H1 (cell line): Measurements from ENCODE around the gene BCL11A. TPM values are rescaled to one million over a fixed set of nuclear protein-coding genes. Genes with fewer than 3 reads are reported as not detected.

Experiments used
- CTCF ChIA-PET: fragments of 300-600 bp; sonication (Branson Sonifier 250); formaldehyde crosslinking; loops from one replicate; lab custom pipeline; 2021; ENCODE audit not compliant: partially characterized antibody; lab: Charles Lee
- POLR2A ChIA-PET: fragments of 300-600 bp; sonication (Branson Sonifier 250); formaldehyde crosslinking; loops from one replicate; lab custom pipeline; 2021; ENCODE audit warnings: inconsistent platforms; ENCODE audit not compliant: partially characterized antibody; lab: Charles Lee
- DNase-seq, 2 experiments: peaks; one replicate each; pipeline versions ENCODE4 v3.0.0 to v3.0.0-alpha.2; 2010 to 2022; ENCODE audit warnings: low spot score in 2 of 2, low read depth in 1 of 2, mixed read lengths in 1 of 2
- FAIRE-seq: peaks from 2 replicates; lab custom pipeline; 2011; peaks lifted over from hg19 to GRCh38; lab: Jason Lieb, UNC
- H2AFZ ChIP-seq: 2 replicates; pipeline ENCODE4 v1.8.1; 2012; ENCODE audit warnings: low read length, inconsistent platforms
- H2AK5ac ChIP-seq: 2 replicates; pipeline ENCODE4 v1.6.1; 2013; ENCODE audit warnings: low read depth, low read length
- H2BK120ac ChIP-seq: replicated peaks from 2 replicates; pipeline ENCODE3; 2013; ENCODE audit warnings: low read depth, low read length, inconsistent platforms
- H2BK12ac ChIP-seq: 2 replicates; pipeline ENCODE4 v1.6.1; 2013; ENCODE audit warnings: low read depth, low read length
- H2BK15ac ChIP-seq: 2 replicates; pipeline ENCODE4 v1.6.1; 2013; ENCODE audit warnings: low read length
- H2BK20ac ChIP-seq: 2 replicates; pipeline ENCODE4 v1.6.1; 2013; ENCODE audit warnings: low read length
- H2BK5ac ChIP-seq: 2 replicates; pipeline ENCODE4 v1.6.1; 2013; ENCODE audit warnings: low read depth, low read length
- H3K14ac ChIP-seq: 2 replicates; pipeline ENCODE4 v1.6.1; 2013; ENCODE audit warnings: inconsistent platforms; ENCODE audit not compliant: insufficient read length
- H3K18ac ChIP-seq: 2 replicates; pipeline ENCODE4 v1.6.1; 2013; ENCODE audit warnings: low read length; ENCODE audit errors: extremely low read depth
- H3K23ac ChIP-seq: 2 replicates; pipeline ENCODE4 v1.6.1; 2013; ENCODE audit warnings: inconsistent platforms; ENCODE audit not compliant: insufficient read length
- H3K23me2 ChIP-seq: 2 replicates; pipeline ENCODE4 v1.6.1; 2013; ENCODE audit warnings: low read depth, low read length
- H3K27ac ChIP-seq: 2 replicates; pipeline ENCODE4 v1.6.1; 2011; ENCODE audit warnings: low read depth, low read length, inconsistent platforms
- H3K27me3 ChIP-seq, 4 experiments: replicated peaks in 1 of 4; 1 replicate in 1 of 4; 2 replicates in 3 of 4; pipeline versions ENCODE4 v1.6.1 to v1.8.1; 2011 to 2013; ENCODE audit warnings: low read length in 3 of 4, mild to moderate bottlenecking in 3 of 4, inconsistent platforms in 2 of 4, mixed read lengths in 2 of 4, moderate library complexity in 1 of 4; ENCODE audit not compliant: control insufficient read depth in 3 of 4, insufficient read depth in 3 of 4; ENCODE audit errors: extremely low read depth in 1 of 4
- H3K36me3 ChIP-seq, 4 experiments: 2 replicates each; pipeline versions ENCODE4 v1.6.1 to v1.8.1; 2011 to 2013; ENCODE audit warnings: mild to moderate bottlenecking in 4 of 4, low read length in 3 of 4, moderate library complexity in 2 of 4, control low read depth in 1 of 4, inconsistent platforms in 1 of 4; ENCODE audit not compliant: insufficient read depth in 4 of 4, control insufficient read depth in 2 of 4
- H3K4ac ChIP-seq: replicated peaks from 2 replicates; pipeline ENCODE3; 2013; ENCODE audit warnings: low read length, low read depth, mixed read lengths, inconsistent platforms; ENCODE audit not compliant: insufficient read length
- H3K4me1 ChIP-seq, 4 experiments: replicated peaks in 1 of 4; 1 replicate in 1 of 4; 2 replicates in 3 of 4; pipeline versions ENCODE4 v1.6.1 to v1.8.1; 2011 to 2013; ENCODE audit warnings: low read length in 3 of 4, inconsistent platforms in 2 of 4, mixed read lengths in 1 of 4; ENCODE audit not compliant: insufficient read depth in 4 of 4, control insufficient read depth in 3 of 4
- H3K4me2 ChIP-seq, 2 experiments: 2 replicates each; pipeline versions ENCODE4 v1.6.1 to v1.8.1; 2011 to 2013; ENCODE audit warnings: low read depth in 2 of 2, low read length in 2 of 2, control low read depth in 1 of 2, inconsistent platforms in 1 of 2, mild to moderate bottlenecking in 1 of 2; ENCODE audit not compliant: insufficient read depth in 1 of 2
- H3K4me3 ChIP-seq, 4 experiments: fragments of 200-600, 300-600 bp in 1 of 4; sonication (generic), shearing (Covaris generic), sonication (Bioruptor Twin) in 1 of 4; 2 replicates each; pipeline versions ENCODE4 v1.5.1 to v1.8.1; 2011 to 2016; ENCODE audit warnings: low read length in 4 of 4, low read depth in 3 of 4, control low read depth in 2 of 4, inconsistent platforms in 2 of 4, mild to moderate bottlenecking in 2 of 4, mixed read lengths in 1 of 4, moderate library complexity in 1 of 4; ENCODE audit not compliant: insufficient read depth in 2 of 4; ENCODE audit errors: extremely low read depth in 1 of 4
- H3K56ac ChIP-seq: replicated peaks from 2 replicates; pipeline ENCODE3; 2013; ENCODE audit warnings: low read depth, mild to moderate bottlenecking, mixed read lengths, low read length, inconsistent platforms; ENCODE audit not compliant: insufficient read length
- H3K79me1 ChIP-seq: 2 replicates; pipeline ENCODE4 v1.6.1; 2013; ENCODE audit warnings: low read depth, low read length, control low read depth
- H3K79me2 ChIP-seq, 2 experiments: 2 replicates each; pipeline versions ENCODE4 v1.6.1 to v1.8.1; 2012 to 2013; ENCODE audit warnings: low read length in 2 of 2, mild to moderate bottlenecking in 2 of 2, inconsistent platforms in 1 of 2; ENCODE audit not compliant: insufficient read depth in 2 of 2, control insufficient read depth in 1 of 2
- H3K9ac ChIP-seq, 4 experiments: replicated peaks in 1 of 4; 1 replicate in 1 of 4; 2 replicates in 3 of 4; pipeline versions ENCODE4 v1.6.1 to v1.8.1; 2011 to 2013; ENCODE audit warnings: low read depth in 3 of 4, low read length in 3 of 4, control low read depth in 2 of 4, mild to moderate bottlenecking in 2 of 4, moderate library complexity in 2 of 4, inconsistent platforms in 1 of 4; ENCODE audit errors: extremely low read depth in 1 of 4
- H3K9me3 ChIP-seq, 2 experiments: 2 replicates each; pipeline versions ENCODE4 v1.6.1 to v1.8.1; 2012 to 2013; ENCODE audit warnings: mild to moderate bottlenecking in 2 of 2, moderate library complexity in 2 of 2, control low read depth in 1 of 2, inconsistent platforms in 1 of 2, low read depth in 1 of 2, low read length in 1 of 2, mixed read lengths in 1 of 2; ENCODE audit not compliant: insufficient read depth in 2 of 2
- H4K20me1 ChIP-seq, 2 experiments: replicated peaks in 1 of 2; 2 replicates each; pipeline versions ENCODE3 to v1.8.1; 2011 to 2013; ENCODE audit warnings: inconsistent platforms in 2 of 2, low read length in 2 of 2, mild to moderate bottlenecking in 1 of 2; ENCODE audit not compliant: insufficient read depth in 2 of 2, control insufficient read depth in 1 of 2
- H4K5ac ChIP-seq: 2 replicates; pipeline ENCODE4 v1.6.1; 2013; ENCODE audit warnings: low read length, low read depth, mixed read lengths, inconsistent platforms; ENCODE audit not compliant: insufficient read length
- H4K8ac ChIP-seq: 2 replicates; pipeline ENCODE4 v1.8.0; 2013; ENCODE audit warnings: mild to moderate bottlenecking, moderate library complexity, low read length, inconsistent platforms; ENCODE audit not compliant: insufficient read depth; ENCODE audit errors: extremely low read depth
- H4K91ac ChIP-seq: replicated peaks from 2 replicates; pipeline ENCODE3; 2013; ENCODE audit warnings: low read length, mixed read lengths, inconsistent platforms; ENCODE audit not compliant: insufficient read length
- BACH1 ChIP-seq: IDR thresholded peaks from 2 replicates; pipeline ENCODE4 v1.6.1; 2012; ENCODE audit warnings: low read length, improper control_type of control experiment
- CBX8 ChIP-seq: fragments of 300-800, 300-1000 bp; sonication (generic); IDR thresholded peaks from 2 replicates; pipeline ENCODE4 v1.7.1; 2016; ENCODE audit warnings: low read depth, low read length, borderline replicate concordance
- CEBPB ChIP-seq: IDR thresholded peaks from 2 replicates; pipeline ENCODE4 v1.6.1; 2012; ENCODE audit warnings: low read depth, low read length
- CREB1 ChIP-seq: IDR thresholded peaks from 2 replicates; pipeline ENCODE4 v1.6.1; 2012; ENCODE audit warnings: inconsistent platforms
- EP300 ChIP-seq, 2 experiments: IDR thresholded peaks; 1 replicate in 1 of 2; 2 replicates in 1 of 2; pipeline ENCODE4 v1.6.1; 2011 to 2012; ENCODE audit warnings: low read depth in 2 of 2, low read length in 2 of 2, mild to moderate bottlenecking in 2 of 2, borderline replicate concordance in 1 of 2, inconsistent platforms in 1 of 2, moderate library complexity in 1 of 2
- SIN3A ChIP-seq, 2 experiments: IDR thresholded peaks in 1 of 2; conservative IDR thresholded peaks in 1 of 2; 2 replicates each; pipeline ENCODE4 v1.6.1; 2011 to 2012; ENCODE audit warnings: low read length in 2 of 2, improper control_type of control experiment in 1 of 2, low read depth in 1 of 2, mild to moderate bottlenecking in 1 of 2
- SUZ12 ChIP-seq: fragments of 200-600 bp; sonication (generic); IDR thresholded peaks from 2 replicates; pipeline ENCODE4 v1.6.1; 2012; ENCODE audit warnings: mild to moderate bottlenecking, inconsistent platforms, low read length, moderate library complexity, mixed read lengths
- YY1 ChIP-seq: IDR thresholded peaks from 2 replicates; pipeline ENCODE4 v1.6.1; 2011; ENCODE audit warnings: low read depth, mild to moderate bottlenecking, low read length
- WGBS, 2 experiments: shearing (Covaris generic) in 1 of 2; methylation state at CpG; one replicate each; pipeline versions ENCODE4 v1.1.6 to v1.1.7; 2013 to 2015; ENCODE audit warnings: low lambda C conversion rate in 2 of 2, mixed read lengths in 2 of 2, inconsistent platforms in 1 of 2, low coverage in 1 of 2, missing lambda C conversion rate in 1 of 2; ENCODE audit not compliant: insufficient replicate concordance in 2 of 2, insufficient coverage in 1 of 2, insufficient read length in 1 of 2; ENCODE audit errors: extremely low coverage in 1 of 2, missing lambda C conversion rate in 1 of 2; 5-methylcytosine and 5-hydroxymethylcytosine counted together
- polyA plus RNA-seq, 7 experiments: library from polyadenylated mRNA; depleted of rRNA in 3 of 7; stranded (reverse) in 5 of 7; unstranded in 2 of 7; fragments of >200 nt in 5 of 7; fragments of 200-250 nt in 2 of 7; gene quantifications; 1 replicate in 5 of 7; 2 replicates in 1 of 7; 4 replicates in 1 of 7; pipeline versions ENCODE4 v1.2.1 to v1.2.3, GENCODE V29; 2011 to 2013; ENCODE audit warnings: missing spikeins in 2 of 7, mixed read lengths in 2 of 7
- total RNA-seq: library from RNA; stranded (reverse); fragmentation: NEBNext Ultra II Directional; extraction: Animal tissue kit (Norgen Biotek cat#: 25700); gene quantifications from 2 replicates; pipeline ENCODE4 v1.2.1, GENCODE V29; 2021

The BCL11A gene
- total and polyA plus RNA-seq, 2 of the 8 experiments (the other 6 are each of a cell fraction or from before 2014, with no cell fraction given), result 11.9 to 59.3 TPM

GRCh38 chr2:60518567-60518966 is 34.9 kb downstream of the BCL11A start:
- Histone ChIP-seq H2BK20ac (peak overlapping the region; percentile 76), H4K8ac (no peak overlapping the region), H3K4me2 (no peak overlapping the region; a peak in 1 of 4 replicates), H3K4ac (peak overlapping the region; percentile 47), H3K27me3 (no peaks in the 10 kb centered on the region), H2BK120ac (no peak overlapping the region), H3K27ac (no peak overlapping the region), H3K23ac (no peak overlapping the region), H2BK12ac (peak overlapping the region; percentile 91; the same call in 1 of the 2 replicates), H3K36me3 (peaks cover 0 to 20% (median 0%) of the 10 kb centered on the region in 4 experiments; a peak in 3 of 8 replicates), H4K5ac (no peak overlapping the region), H2AK5ac (peak overlapping the region; percentile 98), H3K79me2 (peaks cover 10 to 99% of the 10 kb centered on the region in 2 experiments; a peak in 3 of 4 replicates), H3K14ac (peak overlapping the region; percentile 51), H3K9me3 (no peaks in the 10 kb centered on the region), H4K91ac (no peak overlapping the region), H2BK5ac (peak overlapping the region; percentile 69; the same call in 1 of the 2 replicates), H3K4me1 (peaks cover 21 to 58% (median 48%) of the 10 kb centered on the region in 4 experiments), H3K9ac (no peak overlapping the region), H4K20me1 (peaks cover 7 to 8% of the 10 kb centered on the region in 2 experiments), H3K56ac (no peak overlapping the region), H3K4me3 (no peak overlapping the region), H3K23me2 (peaks cover 4% of the 10 kb centered on the region; the same call in 1 of the 2 replicates), H2BK15ac (no peak overlapping the region), H3K79me1 (peaks cover 25% of the 10 kb centered on the region), H3K18ac (0 out of 2 replicates have a peak overlapping the region, but pooled peaks have one; percentile 52), H2AFZ (no peak overlapping the region)
- no peak for FAIRE-seq
- CTCF ChIA-PET, result interaction anchor here (1.2 to 2.0 kb wide), 4 partner anchors 10 to 182 kb away, joined by 3 to 6 read pairs (median 4); no protein-coding TSS in a partner anchor
- no peak for DNase-seq
- WGBS, 2 experiments, result 93% methylated on average over 7 of the region's 7 CpGs; no CpG with 5 or more reads in 1 of the 2 experiments
- POLR2A ChIA-PET, result interaction anchor here (1.1 to 3.4 kb wide), 4 partner anchors 9 to 31 kb away, joined by 3 to 12 read pairs (median 4); no protein-coding TSS in a partner anchor
- TF ChIP-seq SIN3A (conservative IDR thresholded peaks at IDR 0.05 in 1 of 2, IDR thresholded peaks at IDR 0.05 in 1 of 2; ENCODE audit: low read depth in 1 of 2, low read length in 2 of 2) (no peak), SUZ12 (no peak), BACH1 (no peak), EP300 (IDR thresholded peaks at IDR 0.05; ENCODE audit: borderline replicate concordance in 1 of 2, low read depth in 2 of 2, low read length in 2 of 2) (no peak), CBX8 (no peak), YY1 (no peak), CEBPB (no peak), CREB1 (no peak)
